HepG2 (cell line): ENCODE data around the gene NLRP12. TPM values are rescaled to one million over a fixed set of nuclear protein-coding genes. Genes with fewer than 3 reads are reported as not detected.

Source experiments
- ATAC-seq: fragments of 200-7000 bp; cut with Tn5 transposase; 3 replicates; pipeline ENCODE4 v1.9.1; 2020; ENCODE audit warnings: mild to moderate bottlenecking, moderate library complexity
- BruUV-seq: library from RNA; stranded (reverse); fragments of 400-500 nt; replicated peaks from 2 replicates; lab custom pipeline; 2021; lab: Mats Ljungman, UMichigan
- CTCF ChIA-PET: fragments of 300-600 bp; formaldehyde crosslinking; extraction: SDS; loops from one replicate; lab custom pipeline; 2021; ENCODE audit warnings: low total read pairs, inconsistent platforms, low intra/inter-chr PET ratio; lab: Yijun Ruan, JAX
- POLR2A ChIA-PET: fragments of 350-600 bp; sonication (Branson Sonifier 250); formaldehyde crosslinking; loops from one replicate; lab custom pipeline; 2020; ENCODE audit warnings: antibody characterized with exemption, inconsistent platforms; lab: Yijun Ruan, JAX
- DNase-seq: peaks from one replicate; pipeline ENCODE4 v3.0.0-alpha.2; 2015; ENCODE audit warnings: low spot score
- FAIRE-seq: peaks from 3 replicates; lab custom pipeline; 2011; peaks lifted over from hg19 to GRCh38; lab: Jason Lieb, UNC
- H2AFZ ChIP-seq: one replicate; pipeline ENCODE4 v1.6.1; 2011; ENCODE audit warnings: low read length, inconsistent platforms
- H3K27ac ChIP-seq: fragments of 300-600 bp; 3 replicates; pipeline ENCODE4 v1.8.0; 2011; ENCODE audit warnings: mixed run types, mild to moderate bottlenecking, mixed read lengths, low read length, inconsistent platforms; ENCODE audit not compliant: insufficient read depth; ENCODE audit errors: extremely low read length
- H3K27me3 ChIP-seq, 2 experiments: fragments of 200-600 bp in 1 of 2; 2 replicates in 1 of 2; 3 replicates in 1 of 2; pipeline versions ENCODE4 v1.6.0 to v1.8.0; 2011; ENCODE audit warnings: low read length in 2 of 2, mild to moderate bottlenecking in 2 of 2, moderate library complexity in 2 of 2, inconsistent platforms in 1 of 2; ENCODE audit not compliant: insufficient read depth in 2 of 2, control insufficient read depth in 1 of 2
- H3K36me3 ChIP-seq, 2 experiments: fragments of 200-600 bp in 1 of 2; replicated peaks in 1 of 2; 2 replicates in 1 of 2; 3 replicates in 1 of 2; pipeline versions ENCODE4 v1.5.1 to v1.8.0; 2011; ENCODE audit warnings: low read length in 2 of 2, inconsistent platforms in 1 of 2; ENCODE audit not compliant: insufficient read depth in 2 of 2, control insufficient read depth in 1 of 2
- H3K4me1 ChIP-seq: 2 replicates; pipeline ENCODE4 v1.5.1; 2012; ENCODE audit warnings: low read length, inconsistent platforms; ENCODE audit not compliant: insufficient read depth
- H3K4me2 ChIP-seq: 2 replicates; pipeline ENCODE4 v1.6.0; 2011; ENCODE audit warnings: low read depth, low read length, inconsistent platforms
- H3K4me3 ChIP-seq, 3 experiments: fragments of 200-600 bp in 1 of 3; sonication (generic), shearing (Covaris generic) in 1 of 3; replicated peaks in 1 of 3; 2 replicates each; pipeline ENCODE4 v1.5.1; 2011 to 2016; ENCODE audit warnings: low read length in 3 of 3, inconsistent platforms in 2 of 3, low read depth in 2 of 3, mild to moderate bottlenecking in 2 of 3, control low read depth in 1 of 3, mixed read lengths in 1 of 3; ENCODE audit not compliant: insufficient read depth in 1 of 3
- H3K79me2 ChIP-seq: one replicate; pipeline ENCODE4 v1.6.1; 2011; ENCODE audit warnings: low read length, inconsistent platforms; ENCODE audit not compliant: insufficient read depth
- H3K9ac ChIP-seq: 2 replicates; pipeline ENCODE4 v1.6.0; 2011; ENCODE audit warnings: mild to moderate bottlenecking, low read depth, low read length, inconsistent platforms; ENCODE audit not compliant: insufficient read depth
- H3K9me3 ChIP-seq: 2 replicates; pipeline ENCODE4 v1.5.1; 2012; ENCODE audit warnings: mild to moderate bottlenecking, low read length
- H4K20me1 ChIP-seq: 2 replicates; pipeline ENCODE4 v1.6.0; 2011; ENCODE audit warnings: inconsistent platforms, mild to moderate bottlenecking, low read length, moderate library complexity; ENCODE audit not compliant: insufficient read depth
- ADNP ChIP-seq: sonication (generic); formaldehyde crosslinking; IDR thresholded peaks from 2 replicates; pipeline ENCODE4 v1.4.0; 2020; ENCODE audit warnings: missing genetic modification reagents
- ATF3 ChIP-seq: sonication (generic); formaldehyde crosslinking; IDR thresholded peaks from 2 replicates; pipeline ENCODE4 v1.4.0; 2020; ENCODE audit warnings: missing genetic modification reagents
- CEBPB ChIP-seq: IDR thresholded peaks from 2 replicates; pipeline ENCODE4 v1.6.1; 2011; ENCODE audit warnings: low read depth, low read length, improper control_type of control experiment, borderline replicate concordance
- CEBPG ChIP-seq: IDR thresholded peaks from 2 replicates; pipeline ENCODE4 v1.6.1; 2016
- HNF4A ChIP-seq: sonication (generic); formaldehyde crosslinking; IDR thresholded peaks from 2 replicates; pipeline ENCODE4 v1.4.0; 2020; ENCODE audit warnings: missing genetic modification reagents
- LCORL ChIP-seq, 2 experiments: fragments of 450-650 bp in 1 of 2; sonication (generic) in 1 of 2; formaldehyde crosslinking in 1 of 2; IDR thresholded peaks; 2 replicates each; pipeline versions ENCODE4 v1.5.0 to v1.6.1; 2017 to 2020; ENCODE audit warnings: antibody characterized with exemption in 1 of 2, missing genetic modification reagents in 1 of 2
- MIER3 ChIP-seq: IDR thresholded peaks from 2 replicates; pipeline ENCODE4 v1.6.1; 2016; ENCODE audit warnings: missing compliant biosample characterization, borderline replicate concordance
- PBX3 ChIP-seq: sonication (generic); formaldehyde crosslinking; IDR thresholded peaks from 2 replicates; pipeline ENCODE4 v1.8.1; 2023; ENCODE audit warnings: missing genetic modification reagents, inconsistent platforms, borderline replicate concordance
- ZNF235 ChIP-seq: sonication (generic); formaldehyde crosslinking; IDR thresholded peaks from 2 replicates; pipeline ENCODE4 v1.8.1; 2023; ENCODE audit warnings: mild to moderate bottlenecking, missing genetic modification reagents, borderline replicate concordance
- WGBS: methylation state at CpG from one replicate; pipeline ENCODE4 v1.1.6; 2017; ENCODE audit warnings: low lambda C conversion rate; 5-methylcytosine and 5-hydroxymethylcytosine counted together
- in situ Hi-C: cut with HindIII; loops from 2 replicates; pipeline ENCODE4 v1.10.0; 2017; ENCODE audit warnings: low pct_unique_long_range_greater_than_20kb; ENCODE audit not compliant: extremely low pct_ligation_motif_present
- intact Hi-C: fragments of 100-400 bp; cut with micrococcal nuclease; formaldehyde crosslinking; loops from one replicate; pipeline ENCODE4 v1.10.0; 2022; ENCODE audit not compliant: unreplicated experiment
- polyA plus RNA-seq, 8 experiments: library from polyadenylated mRNA; depleted of rRNA in 3 of 8; stranded (reverse) in 7 of 8; unstranded in 1 of 8; fragments of >200 nt; fragmentation: Illumina TruSeq in 4 of 8; extraction: Trizol in 4 of 8; gene quantifications; 2 replicates each; pipeline versions ENCODE4 v1.2.1 to v1.2.3, GENCODE V29; 2011 to 2016; ENCODE audit warnings: low read depth in 4 of 8, missing spikeins in 1 of 8, mixed read lengths in 1 of 8; ENCODE audit not compliant: insufficient read depth in 1 of 8
- total RNA-seq, 5 experiments: library from RNA; depleted of rRNA; stranded (reverse); fragments of >200 nt; fragmentation: Illumina TruSeq; extraction: Trizol; gene quantifications; 2 replicates each; pipeline ENCODE4 v1.2.3, GENCODE V29; 2016; ENCODE audit warnings: low read depth in 1 of 5
- TF ChIP-seq, protein P1 (sequence below): sonication (generic); formaldehyde crosslinking; IDR thresholded peaks from 2 replicates; pipeline ENCODE4 v1.4.0; 2020; ENCODE audit warnings: missing genetic modification reagents, mild to moderate bottlenecking, borderline replicate concordance
- TF ChIP-seq, protein P2 (sequence below): sonication (generic); formaldehyde crosslinking; IDR thresholded peaks from 2 replicates; pipeline ENCODE4 v1.4.0; 2020; ENCODE audit warnings: missing genetic modification reagents

Gene NLRP12
- total and polyA plus RNA-seq, 2 of the 13 experiments (the other 11 are each of a cell fraction or from before 2014, with no cell fraction given): 0.15 to 0.20 TPM

DNA sequence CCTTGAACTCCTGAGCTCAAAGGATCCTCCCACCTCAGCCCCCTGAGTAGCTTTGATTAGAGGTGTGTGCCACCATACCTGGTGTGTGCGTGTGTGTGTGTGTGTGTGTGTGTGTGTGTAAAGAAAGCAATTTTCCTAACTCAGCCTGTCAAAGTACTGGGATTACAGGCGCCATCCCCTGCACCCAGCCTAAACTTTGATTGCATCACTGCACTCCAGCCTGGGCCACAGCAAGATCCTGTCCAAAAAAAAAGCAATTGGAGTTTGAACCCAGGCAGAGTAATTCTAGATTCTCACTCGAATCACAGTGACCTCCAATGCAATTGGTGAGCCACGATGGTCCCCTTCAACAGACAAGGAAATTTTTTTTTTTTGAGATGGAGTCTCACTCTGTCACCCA, 29.1 kb downstream of the NLRP12 start:
- DNase-seq (peak; percentile 39), FAIRE-seq (no peak), ATAC-seq (no peak)
- CTCF ChIA-PET: no interaction called here
- Histone ChIP-seq H3K9ac (no peak overlapping the region), H3K27me3 (no peaks in the 10 kb centered on the region), H3K27ac (no peak overlapping the region), H3K79me2 (no peaks in the 10 kb centered on the region), H3K36me3 (no peaks in the 10 kb centered on the region), H3K4me1 (peaks cover 36% of the 10 kb centered on the region), H4K20me1 (no peaks in the 10 kb centered on the region), H3K4me3 (no peak overlapping the region), H3K4me2 (no peak overlapping the region), H2AFZ (no peak overlapping the region), H3K9me3 (no peaks in the 10 kb centered on the region)
- BruUV-seq: no TSS peak
- 13% methylated on average over 4 of the region's 4 CpGs for WGBS
- TF ChIP-seq MIER3 (CRISPR knock-in tag) (no peak), ADNP (CRISPR knock-in tag) (no peak), PBX3 (CRISPR knock-in tag) (no peak), CEBPB (peak; percentile 38; the same call in 1 of the 2 replicates), HNF4A (peak; percentile 43), LCORL (IDR thresholded peaks at IDR 0.05) (no peak), LCORL (CRISPR knock-in tag; IDR thresholded peaks at IDR 0.05) (0 out of 2 replicates have a peak, but pooled peaks have one; percentile 29), ZNF235 (no peak), CEBPG (CRISPR knock-in tag) (0 out of 2 replicates have a peak, but pooled peaks have one; percentile 37), ATF3 (CRISPR knock-in tag) (0 out of 2 replicates have a peak, but pooled peaks have one; percentile 51)
- TF ChIP-seq, protein P1, sequence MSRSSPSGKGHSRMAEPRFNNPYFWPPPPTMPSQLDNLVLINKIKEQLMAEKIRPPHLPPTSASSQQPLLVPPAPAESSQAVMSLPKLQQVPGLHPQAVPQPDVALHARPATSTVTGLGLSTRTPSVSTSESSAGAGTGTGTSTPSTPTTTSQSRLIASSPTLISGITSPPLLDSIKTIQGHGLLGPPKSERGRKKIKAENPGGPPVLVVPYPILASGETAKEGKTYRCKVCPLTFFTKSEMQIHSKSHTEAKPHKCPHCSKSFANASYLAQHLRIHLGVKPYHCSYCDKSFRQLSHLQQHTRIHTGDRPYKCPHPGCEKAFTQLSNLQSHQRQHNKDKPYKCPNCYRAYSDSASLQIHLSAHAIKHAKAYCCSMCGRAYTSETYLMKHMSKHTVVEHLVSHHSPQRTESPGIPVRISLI: peak; percentile 76
- TF ChIP-seq, protein P2, sequence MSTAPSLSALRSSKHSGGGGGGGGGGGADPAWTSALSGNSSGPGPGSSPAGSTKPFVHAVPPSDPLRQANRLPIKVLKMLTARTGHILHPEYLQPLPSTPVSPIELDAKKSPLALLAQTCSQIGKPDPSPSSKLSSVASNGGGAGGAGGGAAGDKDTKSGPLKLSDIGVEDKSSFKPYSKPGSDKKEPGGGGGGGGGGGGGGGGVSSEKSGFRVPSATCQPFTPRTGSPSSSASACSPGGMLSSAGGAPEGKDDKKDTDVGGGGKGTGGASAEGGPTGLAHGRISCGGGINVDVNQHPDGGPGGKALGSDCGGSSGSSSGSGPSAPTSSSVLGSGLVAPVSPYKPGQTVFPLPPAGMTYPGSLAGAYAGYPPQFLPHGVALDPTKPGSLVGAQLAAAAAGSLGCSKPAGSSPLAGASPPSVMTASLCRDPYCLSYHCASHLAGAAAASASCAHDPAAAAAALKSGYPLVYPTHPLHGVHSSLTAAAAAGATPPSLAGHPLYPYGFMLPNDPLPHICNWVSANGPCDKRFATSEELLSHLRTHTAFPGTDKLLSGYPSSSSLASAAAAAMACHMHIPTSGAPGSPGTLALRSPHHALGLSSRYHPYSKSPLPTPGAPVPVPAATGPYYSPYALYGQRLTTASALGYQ: no peak
- POLR2A ChIA-PET: no interaction called here
- in situ Hi-C loops (no loop called here), intact Hi-C loops (no loop called here)
